Endothelial cell (in vitro differentiated cells): ENCODE results near the gene TP53BP2. TPM values are rescaled to one million over a fixed set of nuclear protein-coding genes. Genes with fewer than 3 reads are reported as not detected.
A peak's percentile ranks its signal among the peaks of the same experiment; 100 is the strongest.

Experiments
- DNase-seq: peaks from one replicate; pipeline ENCODE4 v3.0.0; 2021; ENCODE audit warnings: low spot score
- H3K27ac Mint-ChIP-seq: one replicate; pipeline ENCODE4 v1.8.0; 2021; ENCODE audit warnings: mixed read lengths, inconsistent platforms; ENCODE audit not compliant: unreplicated experiment
- H3K27me3 Mint-ChIP-seq: one replicate; pipeline ENCODE4 v1.8.0; 2021; ENCODE audit warnings: mild to moderate bottlenecking, moderate library complexity, mixed read lengths, inconsistent platforms; ENCODE audit not compliant: unreplicated experiment
- H3K36me3 Mint-ChIP-seq: one replicate; pipeline ENCODE4 v1.8.0; 2021; ENCODE audit warnings: mild to moderate bottlenecking, low read depth, mixed read lengths, inconsistent platforms; ENCODE audit not compliant: unreplicated experiment
- H3K4me1 Mint-ChIP-seq: one replicate; pipeline ENCODE4 v1.8.0; 2021; ENCODE audit warnings: mild to moderate bottlenecking, mixed read lengths, inconsistent platforms; ENCODE audit not compliant: unreplicated experiment
- H3K4me3 Mint-ChIP-seq: one replicate; pipeline ENCODE4 v1.8.0; 2021; ENCODE audit warnings: mild to moderate bottlenecking, mixed read lengths, inconsistent platforms; ENCODE audit not compliant: unreplicated experiment
- H3K9me3 Mint-ChIP-seq: one replicate; pipeline ENCODE4 v1.8.0; 2021; ENCODE audit warnings: mixed read lengths, inconsistent platforms; ENCODE audit not compliant: unreplicated experiment
- CTCF ChIP-seq: fragments of 200-600 bp; sonication (generic); IDR thresholded peaks from one replicate; pipeline ENCODE4 v1.5.0; 2021; ENCODE audit warnings: antibody characterized with exemption; ENCODE audit not compliant: unreplicated experiment
- total RNA-seq: library from RNA; stranded (reverse); fragmentation: NEBNext Ultra II Directional; extraction: Animal tissue kit (Norgen Biotek cat#: 25700); gene quantifications from one replicate; pipeline ENCODE4 v1.2.1, GENCODE V29; 2021; ENCODE audit not compliant: unreplicated experiment

Gene TP53BP2
- total RNA-seq, 1 donor from 2014 or later, result 42.0 TPM

- peaks cover 46% of the 10 kb centered on the region for H3K4me1 Mint-ChIP-seq
- no peaks in the 10 kb centered on the region for H3K9me3 Mint-ChIP-seq
- TF ChIP-seq CTCF, result no peak
- peaks cover 39% of the 10 kb centered on the region for H3K36me3 Mint-ChIP-seq
- peak overlapping the region; percentile 75 for H3K4me3 Mint-ChIP-seq
- peak overlapping the region; percentile 99 for H3K27ac Mint-ChIP-seq
- peaks cover 8% of the 10 kb centered on the region for H3K27me3 Mint-ChIP-seq
- DNase-seq, result no peak
Measured at GRCh38 chr1:223770621-223771315, 75.0 kb downstream of the TP53BP2 start.

- peak overlapping the region; percentile 48 for H3K27ac Mint-ChIP-seq
- no peak for DNase-seq
- peaks cover 55% of the 10 kb centered on the region for H3K36me3 Mint-ChIP-seq
- no peaks in the 10 kb centered on the region for H3K9me3 Mint-ChIP-seq
- TF ChIP-seq CTCF, result no peak
- H3K27me3 Mint-ChIP-seq, result peaks cover 2% of the 10 kb centered on the region
- peak overlapping the region; percentile 13 for H3K4me3 Mint-ChIP-seq
- peaks cover 19% of the 10 kb centered on the region for H3K4me1 Mint-ChIP-seq
Measured at GRCh38 chr1:223765719-223766340, 79.9 kb downstream of the TP53BP2 start.

- H3K9me3 Mint-ChIP-seq, result no peaks in the 10 kb centered on the region
- H3K4me1 Mint-ChIP-seq, result peaks cover 14% of the 10 kb centered on the region
- no peak for DNase-seq
- peaks cover 3% of the 10 kb centered on the region for H3K27me3 Mint-ChIP-seq
- peaks cover 59% of the 10 kb centered on the region for H3K36me3 Mint-ChIP-seq
- no peak for TF ChIP-seq CTCF
- no peak overlapping the region for H3K4me3 Mint-ChIP-seq
- H3K27ac Mint-ChIP-seq, result no peak overlapping the region
Measured at GRCh38 chr1:223765036-223765718, 80.6 kb downstream of the TP53BP2 start.

GRCh38 chr1:223763881-223764280, 81.9 kb downstream of the TP53BP2 start:
- Mint-ChIP-seq H3K9me3 (no peaks in the 10 kb centered on the region), H3K27me3 (peaks cover 3% of the 10 kb centered on the region), H3K36me3 (peaks cover 57% of the 10 kb centered on the region), H3K27ac (no peak overlapping the region), H3K4me3 (no peak overlapping the region), H3K4me1 (peaks cover 9% of the 10 kb centered on the region)
- DNase-seq, result no peak
- TF ChIP-seq CTCF, result no peak

- no peak for TF ChIP-seq CTCF
- H3K9me3 Mint-ChIP-seq, result no peaks in the 10 kb centered on the region
- H3K27ac Mint-ChIP-seq, result no peak overlapping the region
- peaks cover 9% of the 10 kb centered on the region for H3K4me1 Mint-ChIP-seq
- H3K36me3 Mint-ChIP-seq, result peaks cover 60% of the 10 kb centered on the region
- peaks cover 3% of the 10 kb centered on the region for H3K27me3 Mint-ChIP-seq
- peak overlapping the region; percentile 56 for H3K4me3 Mint-ChIP-seq
- no peak for DNase-seq
Measured at GRCh38 chr1:223763251-223763650, 82.5 kb downstream of the TP53BP2 start.
